ENCODE measurements around the gene MAEL.

The MAEL gene

DNA sequence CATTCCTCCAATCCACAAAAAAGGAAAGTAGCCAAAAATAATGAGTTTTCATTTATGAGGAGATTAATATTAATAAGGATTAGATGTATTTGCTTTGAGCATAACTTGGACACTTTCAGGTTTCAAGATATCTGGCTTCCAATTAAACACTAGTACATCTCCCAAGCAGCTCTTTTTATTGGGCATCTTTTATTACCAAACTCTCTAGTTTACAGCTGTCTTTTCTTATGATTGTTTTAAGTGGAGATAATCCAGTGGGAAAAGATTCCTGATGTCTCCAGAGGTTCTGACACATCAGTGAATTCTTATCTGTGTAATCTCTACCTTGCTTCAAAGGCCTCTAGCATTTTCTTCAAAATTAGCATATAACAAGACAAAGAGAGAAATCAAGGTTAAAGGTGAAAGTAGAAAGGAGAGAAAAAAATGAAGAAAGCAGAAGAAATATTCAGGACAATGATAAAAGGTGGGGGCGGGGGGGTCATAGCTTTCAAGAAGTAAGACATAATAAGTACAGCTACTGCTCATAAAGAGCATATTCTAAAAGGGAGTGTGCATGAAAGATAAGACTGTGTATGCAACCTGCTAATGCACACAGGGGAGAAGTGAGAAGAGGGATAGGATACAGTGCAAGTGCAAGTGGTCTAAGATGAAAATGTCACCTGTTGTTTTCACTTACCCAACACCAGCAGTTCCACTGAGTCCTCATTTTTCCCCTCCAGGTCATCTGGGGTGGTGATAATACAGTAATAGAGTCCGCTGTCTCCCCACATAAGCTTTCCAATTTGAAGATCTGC is 32.8 kb upstream of the MAEL start:
- H3K9me3 ChIP-seq (ENCODE audit: control insufficient read depth, low read length) = no peaks in the 10 kb centered on the region
- no peak overlapping the region for H3K27ac ChIP-seq (ENCODE audit: low read depth, low read length, severe bottlenecking)
- 86 to 100% methylated on average over 1 of the region's 2 CpGs for WGBS, 2 experiments (ENCODE audit: insufficient coverage in 2 of 2)
- no peak overlapping the region for H3K4me3 ChIP-seq (ENCODE audit: extremely low read depth, insufficient read depth, low read length, poor library complexity, severe bottlenecking)
- H3K4me1 ChIP-seq (ENCODE audit: control insufficient read depth, insufficient read depth, low read length, poor library complexity, severe bottlenecking) = peaks cover 14% of the 10 kb centered on the region
- H3K36me3 ChIP-seq (ENCODE audit: control insufficient read depth, insufficient read depth, low read length) = no peaks in the 10 kb centered on the region

GRCh38 chr1:166956872-166957271 is 32.2 kb upstream of the MAEL start:
- H3K27ac ChIP-seq (ENCODE audit: low read depth, low read length, severe bottlenecking) = no peak overlapping the region
- WGBS, 2 experiments (ENCODE audit: insufficient coverage in 2 of 2) = 93% methylated on average over 2 of the region's 2 CpGs
- H3K36me3 ChIP-seq (ENCODE audit: control insufficient read depth, insufficient read depth, low read length) = no peaks in the 10 kb centered on the region

GRCh38 chr1:166960858-166961474 is 28.1 kb upstream of the MAEL start:
- Histone ChIP-seq H3K4me3 (ENCODE audit: extremely low read depth, insufficient read depth, low read length, poor library complexity, severe bottlenecking) (no peak overlapping the region), H3K36me3 (ENCODE audit: control insufficient read depth, insufficient read depth, low read length) (no peaks in the 10 kb centered on the region), H3K4me1 (ENCODE audit: control insufficient read depth, insufficient read depth, low read length, poor library complexity, severe bottlenecking) (peaks cover 2% of the 10 kb centered on the region), H3K9me3 (ENCODE audit: control insufficient read depth, low read length) (no peaks in the 10 kb centered on the region), H3K27ac (ENCODE audit: low read depth, low read length, severe bottlenecking) (no peak overlapping the region)
- no CpG with 5 or more reads among the region's 1 CpG for WGBS, 2 experiments (ENCODE audit: insufficient coverage in 2 of 2)

More at GRCh38 chr1:166956872-166957271, 32.2 kb upstream of the MAEL start:
- Histone ChIP-seq H3K4me1 (ENCODE audit: control insufficient read depth, insufficient read depth, low read length, poor library complexity, severe bottlenecking) (peaks cover 8% of the 10 kb centered on the region), H3K4me3 (ENCODE audit: extremely low read depth, insufficient read depth, low read length, poor library complexity, severe bottlenecking) (no peak overlapping the region), H3K9me3 (ENCODE audit: control insufficient read depth, low read length) (no peaks in the 10 kb centered on the region)

GRCh38 chr1:166969074-166969677 is 19.9 kb upstream of the MAEL start:
- H3K4me3 ChIP-seq (ENCODE audit: extremely low read depth, insufficient read depth, low read length, poor library complexity, severe bottlenecking) = no peak overlapping the region
- no peak overlapping the region for H3K27ac ChIP-seq (ENCODE audit: low read depth, low read length, severe bottlenecking)
- H3K9me3 ChIP-seq (ENCODE audit: control insufficient read depth, low read length) = no peaks in the 10 kb centered on the region
- no peaks in the 10 kb centered on the region for H3K36me3 ChIP-seq (ENCODE audit: control insufficient read depth, insufficient read depth, low read length)
- WGBS, 2 experiments (ENCODE audit: insufficient coverage in 2 of 2) = 81 to 96% methylated on average over 4 of the region's 5 CpGs
- peaks cover 5% of the 10 kb centered on the region for H3K4me1 ChIP-seq (ENCODE audit: control insufficient read depth, insufficient read depth, low read length, poor library complexity, severe bottlenecking)

GRCh38 chr1:166971252-166971651 is 17.8 kb upstream of the MAEL start:
- H3K27ac ChIP-seq (ENCODE audit: low read depth, low read length, severe bottlenecking) = no peak overlapping the region
- H3K4me1 ChIP-seq (ENCODE audit: control insufficient read depth, insufficient read depth, low read length, poor library complexity, severe bottlenecking) = peaks cover 11% of the 10 kb centered on the region
- H3K9me3 ChIP-seq (ENCODE audit: control insufficient read depth, low read length) = no peaks in the 10 kb centered on the region
- no peak overlapping the region for H3K4me3 ChIP-seq (ENCODE audit: extremely low read depth, insufficient read depth, low read length, poor library complexity, severe bottlenecking)
- no peaks in the 10 kb centered on the region for H3K36me3 ChIP-seq (ENCODE audit: control insufficient read depth, insufficient read depth, low read length)
- 67% methylated on average over 1 of the region's 3 CpGs; no CpG with 5 or more reads in 1 of the 2 experiments for WGBS, 2 experiments (ENCODE audit: insufficient coverage in 2 of 2)

- Histone ChIP-seq H3K4me1 (ENCODE audit: control insufficient read depth, insufficient read depth, low read length, poor library complexity, severe bottlenecking) (peaks cover 11% of the 10 kb centered on the region), H3K36me3 (ENCODE audit: control insufficient read depth, insufficient read depth, low read length) (no peaks in the 10 kb centered on the region), H3K27ac (ENCODE audit: low read depth, low read length, severe bottlenecking) (no peak overlapping the region), H3K9me3 (ENCODE audit: control insufficient read depth, low read length) (no peaks in the 10 kb centered on the region), H3K4me3 (ENCODE audit: extremely low read depth, insufficient read depth, low read length, poor library complexity, severe bottlenecking) (no peak overlapping the region)
- WGBS, 2 experiments (ENCODE audit: insufficient coverage in 2 of 2) = 60 to 68% methylated on average over 3 of the region's 3 CpGs
These were observed 16.9 kb upstream of the MAEL start for GRCh38 chr1:166972193-166972592.

DNA sequence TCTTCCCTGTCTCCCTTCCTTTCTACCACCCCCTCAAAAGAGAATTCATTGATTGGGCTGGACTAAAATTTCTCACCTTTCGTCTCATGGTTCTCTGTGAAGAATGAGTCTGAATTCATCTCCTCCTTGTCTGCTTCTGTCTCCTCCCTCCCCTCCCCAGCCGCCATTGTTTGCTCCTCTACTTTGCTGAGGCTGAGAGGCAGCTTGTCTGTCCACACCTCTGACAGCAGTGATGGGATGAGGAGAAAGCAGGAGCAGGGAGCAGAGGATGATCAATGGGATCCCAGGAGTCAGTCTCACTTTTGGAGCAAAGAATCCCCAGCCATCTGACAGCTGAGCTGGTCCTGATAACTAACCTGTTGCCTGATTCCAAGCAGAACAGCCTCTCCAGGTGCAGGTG is 16.3 kb upstream of the MAEL start:
- 60% methylated on average over 1 of the region's 2 CpGs; no CpG with 5 or more reads in 1 of the 2 experiments for WGBS, 2 experiments (ENCODE audit: insufficient coverage in 2 of 2)
- H3K9me3 ChIP-seq (ENCODE audit: control insufficient read depth, low read length) = no peaks in the 10 kb centered on the region
- H3K27ac ChIP-seq (ENCODE audit: low read depth, low read length, severe bottlenecking) = no peak overlapping the region
- peaks cover 11% of the 10 kb centered on the region for H3K4me1 ChIP-seq (ENCODE audit: control insufficient read depth, insufficient read depth, low read length, poor library complexity, severe bottlenecking)
- no peaks in the 10 kb centered on the region for H3K36me3 ChIP-seq (ENCODE audit: control insufficient read depth, insufficient read depth, low read length)
- no peak overlapping the region for H3K4me3 ChIP-seq (ENCODE audit: extremely low read depth, insufficient read depth, low read length, poor library complexity, severe bottlenecking)

DNA sequence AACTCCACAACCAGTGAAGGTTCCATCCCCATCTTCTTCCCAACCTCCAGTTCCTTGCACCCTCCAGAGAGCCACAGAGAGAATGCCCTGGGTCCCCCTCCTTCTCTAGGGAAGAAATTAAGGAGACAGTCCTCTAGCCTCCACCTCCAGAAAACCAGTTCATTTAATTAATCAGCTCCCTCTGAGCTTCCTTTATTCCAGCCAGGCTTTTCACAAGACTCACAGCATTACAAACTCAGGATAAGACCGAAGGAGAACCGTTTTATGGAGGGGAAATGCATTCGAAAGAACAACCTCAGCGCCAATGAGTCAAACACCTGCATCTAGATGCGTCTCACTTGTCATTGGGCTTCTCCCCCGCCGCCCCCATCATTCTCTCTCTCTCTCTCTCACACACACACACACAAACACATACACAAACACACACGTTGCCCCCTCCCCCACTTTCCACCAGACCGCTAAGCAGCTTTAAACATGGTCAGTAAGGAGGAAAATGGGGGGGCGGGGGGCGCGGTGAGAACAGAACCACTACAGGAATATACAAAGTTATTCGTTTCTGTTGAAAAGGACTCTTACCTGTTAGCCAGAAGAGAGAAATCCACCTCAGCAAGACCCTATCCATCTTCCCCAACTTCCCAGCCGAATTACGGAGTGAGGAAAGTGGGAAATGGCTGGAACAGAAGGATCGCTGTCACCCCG is 14.3 kb upstream of the MAEL start:
- Histone ChIP-seq H3K36me3 (ENCODE audit: control insufficient read depth, insufficient read depth, low read length) (no peaks in the 10 kb centered on the region), H3K4me1 (ENCODE audit: control insufficient read depth, insufficient read depth, low read length, poor library complexity, severe bottlenecking) (peaks cover 11% of the 10 kb centered on the region), H3K9me3 (ENCODE audit: control insufficient read depth, low read length) (no peaks in the 10 kb centered on the region), H3K4me3 (ENCODE audit: extremely low read depth, insufficient read depth, low read length, poor library complexity, severe bottlenecking) (peak overlapping the region; percentile 31), H3K27ac (ENCODE audit: low read depth, low read length, severe bottlenecking) (no peak overlapping the region)
- 0 to 3% methylated on average over 3 to 5 of the region's 17 CpGs for WGBS, 2 experiments (ENCODE audit: insufficient coverage in 2 of 2)

GRCh38 chr1:166975361-166976129 is 13.5 kb upstream of the MAEL start, which contains the start of gene ILDR2:
Gene ILDR2, minus strand, starts transcription at chr1:166975540. Its CDS starts 272 bp downstream, at chr1:166975268.
- H3K4me3 ChIP-seq (ENCODE audit: extremely low read depth, insufficient read depth, low read length, poor library complexity, severe bottlenecking) = peak within 1 kb of the TSS; percentile 50
- no peaks in the 10 kb centered on the region for H3K9me3 ChIP-seq (ENCODE audit: control insufficient read depth, low read length)
- H3K27ac ChIP-seq (ENCODE audit: low read depth, low read length, severe bottlenecking) = no peak within 1 kb of the TSS
- peaks cover 11% of the 10 kb centered on the region for H3K4me1 ChIP-seq (ENCODE audit: control insufficient read depth, insufficient read depth, low read length, poor library complexity, severe bottlenecking)
- WGBS, 2 experiments (ENCODE audit: insufficient coverage in 2 of 2) = 0% methylated on average over 47 to 51 of the region's 97 CpGs
- H3K36me3 ChIP-seq (ENCODE audit: control insufficient read depth, insufficient read depth, low read length) = no peaks in the 10 kb centered on the region

GRCh38 chr1:166977951-166978350 is 11.1 kb upstream of the MAEL start:
- Histone ChIP-seq H3K9me3 (ENCODE audit: control insufficient read depth, low read length) (no peaks in the 10 kb centered on the region), H3K27ac (ENCODE audit: low read depth, low read length, severe bottlenecking) (no peak overlapping the region), H3K36me3 (ENCODE audit: control insufficient read depth, insufficient read depth, low read length) (no peaks in the 10 kb centered on the region), H3K4me1 (ENCODE audit: control insufficient read depth, insufficient read depth, low read length, poor library complexity, severe bottlenecking) (peaks cover 11% of the 10 kb centered on the region), H3K4me3 (ENCODE audit: extremely low read depth, insufficient read depth, low read length, poor library complexity, severe bottlenecking) (no peak overlapping the region)
- 92 to 96% methylated on average over 1 to 2 of the region's 2 CpGs for WGBS, 2 experiments (ENCODE audit: insufficient coverage in 2 of 2)

All from mesodermal cell (in vitro differentiated cells).